A549 (cell line): ENCODE measurements around the gene OR56B4. TPM values are rescaled to one million over a fixed set of nuclear protein-coding genes. Genes with fewer than 3 reads are reported as not detected.
"Not testable (repeated sequence)": the region's sequence is repeated elsewhere in the genome, so short reads cannot be mapped to it uniquely, and the experiment has no call there.

Experiments
- ATAC-seq, 2 experiments: fragments of 200-7000 bp in 1 of 2; fragments of >200 bp in 1 of 2; cut with Nextera tagmentation in 1 of 2; cut with Tn5 transposase in 1 of 2; 3 replicates each; pipeline versions ENCODE4 v1.8.0 to v1.9.1; 2018 to 2020; ENCODE audit warnings: mild to moderate bottlenecking in 1 of 2, moderate library complexity in 1 of 2
- CTCF ChIA-PET: fragments of 300-600 bp; sonication (Branson Sonifier 250); formaldehyde crosslinking; extraction: SDS; loops from one replicate; lab custom pipeline; 2021; ENCODE audit warnings: antibody characterized with exemption, inconsistent platforms; lab: Yijun Ruan, JAX
- POLR2A ChIA-PET: fragments of 350-600 bp; formaldehyde crosslinking; extraction: SDS; loops from one replicate; lab custom pipeline; 2021; ENCODE audit warnings: antibody characterized with exemption, inconsistent platforms; lab: Yijun Ruan, JAX
- DNase-seq, 2 experiments: peaks; one replicate each; pipeline versions ENCODE4 v3.0.0 to v3.0.0-alpha.2; 2011 to 2016; ENCODE audit warnings: low read depth in 1 of 2, low spot score in 1 of 2
- FAIRE-seq: peaks from 2 replicates; lab custom pipeline; 2011; peaks lifted over from hg19 to GRCh38; lab: Jason Lieb, UNC
- H3K27ac ChIP-seq, 2 experiments: fragments of >200 bp; sonication (Bioruptor Twin); formaldehyde crosslinking; 3 replicates each; pipeline ENCODE4 v1.5.1; 2016 to 2017
- H3K4me1 ChIP-seq: fragments of >200 bp; sonication (Bioruptor Twin); formaldehyde crosslinking; 3 replicates; pipeline ENCODE4 v1.6.1; 2016
- H3K4me2 ChIP-seq: fragments of >200 bp; sonication (Bioruptor Twin); formaldehyde crosslinking; 3 replicates; pipeline ENCODE4 v1.6.1; 2016
- H3K4me3 ChIP-seq: fragments of >200 bp; sonication (Bioruptor Twin); formaldehyde crosslinking; 3 replicates; pipeline ENCODE4 v1.5.1; 2016
- H3K9me3 ChIP-seq: fragments of >200 bp; sonication (Bioruptor Twin); formaldehyde crosslinking; 3 replicates; pipeline ENCODE4 v1.6.1; 2016
- BHLHE40 ChIP-seq: IDR thresholded peaks from 2 replicates; pipeline ENCODE4 v1.6.1; 2012; ENCODE audit warnings: low read depth, low read length, inconsistent platforms
- CEBPB ChIP-seq, 2 experiments: fragments of >200 bp in 1 of 2; sonication (Bioruptor Twin) in 1 of 2; formaldehyde crosslinking in 1 of 2; IDR thresholded peaks; 2 replicates each; pipeline ENCODE4 v1.6.1; 2012 to 2016
- CHD2 ChIP-seq: fragments of 150-350 bp; IDR thresholded peaks from 2 replicates; pipeline ENCODE4 v1.6.1; 2014; ENCODE audit warnings: low read length; ENCODE audit not compliant: partially characterized antibody
- E2F6 ChIP-seq: IDR thresholded peaks from 2 replicates; pipeline ENCODE4 v1.6.1; 2012; ENCODE audit warnings: low read depth, borderline replicate concordance
- EHMT2 ChIP-seq: fragments of 200-600 bp; sonication (generic); IDR thresholded peaks from 2 replicates; pipeline ENCODE4 v1.6.1; 2016; ENCODE audit warnings: antibody characterized with exemption, low read depth, mild to moderate bottlenecking, moderate library complexity
- ESRRA ChIP-seq: fragments of 150-350 bp; IDR thresholded peaks from 2 replicates; pipeline ENCODE4 v1.6.1; 2014; ENCODE audit warnings: mild to moderate bottlenecking, low read length, borderline replicate concordance
- FOSL2 ChIP-seq, 2 experiments: fragments of 450-650 bp in 1 of 2; fragments of >200 bp in 1 of 2; sonication (Bioruptor Twin) in 1 of 2; formaldehyde crosslinking; IDR thresholded peaks; 2 replicates each; pipeline versions ENCODE4 v1.5.0 to v1.6.1; 2016 to 2020; ENCODE audit warnings: mild to moderate bottlenecking in 1 of 2, moderate library complexity in 1 of 2
- HOXB13 ChIP-seq: fragments of 250-450 bp; sonication (Bioruptor Pico); IDR thresholded peaks from 2 replicates; pipeline ENCODE4 v1.5.0; 2020; ENCODE audit warnings: low read depth, mild to moderate bottlenecking, moderate library complexity
- HOXB5 ChIP-seq: fragments of 250-450 bp; sonication (Bioruptor Pico); IDR thresholded peaks from 2 replicates; pipeline ENCODE4 v1.5.0; 2020; ENCODE audit warnings: mild to moderate bottlenecking, moderate library complexity
- JUNB ChIP-seq: fragments of >200 bp; sonication (Bioruptor Twin); formaldehyde crosslinking; IDR thresholded peaks from 2 replicates; pipeline ENCODE4 v1.6.1; 2016
- KDM1A ChIP-seq: fragments of 200-600 bp; sonication (generic); IDR thresholded peaks from 2 replicates; pipeline ENCODE4 v1.6.1; 2016; ENCODE audit warnings: low read depth, mild to moderate bottlenecking
- KDM5A ChIP-seq: fragments of 200-600 bp; sonication (generic); IDR thresholded peaks from 2 replicates; pipeline ENCODE4 v1.6.1; 2016; ENCODE audit warnings: antibody characterized with exemption, mild to moderate bottlenecking
- MAZ ChIP-seq: fragments of 150-350 bp; IDR thresholded peaks from 2 replicates; pipeline ENCODE4 v1.6.1; 2014; ENCODE audit warnings: antibody characterized with exemption, low read depth, low read length, borderline replicate concordance
- MYC ChIP-seq: IDR thresholded peaks from 2 replicates; pipeline ENCODE4 v1.6.1; 2012; ENCODE audit warnings: mild to moderate bottlenecking, inconsistent platforms, low read length, improper control_type of control experiment, borderline replicate concordance
- NPAS2 ChIP-seq: fragments of 250-450 bp; sonication (Bioruptor Pico); IDR thresholded peaks from 2 replicates; pipeline ENCODE4 v1.8.0; 2022; ENCODE audit warnings: mild to moderate bottlenecking, moderate library complexity, borderline replicate concordance
- RAD21 ChIP-seq, 2 experiments: fragments of >200 bp in 1 of 2; sonication (Bioruptor Twin) in 1 of 2; formaldehyde crosslinking in 1 of 2; IDR thresholded peaks in 1 of 2; conservative IDR thresholded peaks in 1 of 2; 2 replicates in 1 of 2; 3 replicates in 1 of 2; pipeline ENCODE4 v1.6.1; 2012 to 2018; ENCODE audit warnings: inconsistent platforms in 1 of 2
- RCOR1 ChIP-seq: fragments of 150-350 bp; IDR thresholded peaks from 2 replicates; pipeline ENCODE4 v1.6.1; 2014; ENCODE audit warnings: antibody characterized with exemption, low read length, low read depth
- RFX5 ChIP-seq: fragments of 450-650 bp; IDR thresholded peaks from 2 replicates; pipeline ENCODE4 v1.7.1; 2014; ENCODE audit warnings: antibody characterized with exemption, mild to moderate bottlenecking, moderate library complexity
- SMC3 ChIP-seq: fragments of >200 bp; sonication (Bioruptor Twin); formaldehyde crosslinking; IDR thresholded peaks from 3 replicates; pipeline ENCODE4 v1.6.1; 2018; ENCODE audit warnings: inconsistent platforms
- TFCP2L1 ChIP-seq: fragments of 250-450 bp; sonication (Bioruptor Pico); IDR thresholded peaks from 2 replicates; pipeline ENCODE4 v1.5.0; 2021; ENCODE audit warnings: mild to moderate bottlenecking
- ZC3H11A ChIP-seq: fragments of 450-650 bp; IDR thresholded peaks from 2 replicates; pipeline ENCODE4 v1.6.1; 2014; ENCODE audit warnings: antibody characterized with exemption, mild to moderate bottlenecking
- ZFP36 ChIP-seq: fragments of 450-650 bp; IDR thresholded peaks from 2 replicates; pipeline ENCODE4 v1.6.1; 2014; ENCODE audit warnings: borderline replicate concordance; ENCODE audit not compliant: partially characterized antibody
- ZNF302 ChIP-seq: fragments of 250-450 bp; sonication (Bioruptor Pico); IDR thresholded peaks from 2 replicates; pipeline ENCODE4 v1.9.0; 2021; ENCODE audit warnings: inconsistent platforms, mild to moderate bottlenecking, moderate library complexity
- ZSCAN20 ChIP-seq: fragments of 250-450 bp; sonication (Bioruptor Pico); IDR thresholded peaks from 2 replicates; pipeline ENCODE4 v1.8.0; 2022; ENCODE audit warnings: mild to moderate bottlenecking, moderate library complexity
- WGBS: methylation state at CpG from one replicate; pipeline ENCODE4 v1.1.6; 2017; ENCODE audit errors: missing lambda C conversion rate; 5-methylcytosine and 5-hydroxymethylcytosine counted together
- polyA plus RNA-seq, 4 experiments: library from polyadenylated mRNA; depleted of rRNA in 3 of 4; stranded (reverse); fragments of >200 nt; fragmentation: RNase III in 1 of 4; extraction: RNeasy Plus Mini Kit Qiagen cat#74134 plus additional on column Dnase treatment in 1 of 4; gene quantifications; 2 replicates in 3 of 4; 3 replicates in 1 of 4; pipeline ENCODE4 v1.2.3, GENCODE V29; 2011 to 2017
- TF ChIP-seq, protein P1 (sequence below): fragments of 150-350 bp; IDR thresholded peaks from 2 replicates; pipeline ENCODE4 v1.6.1; 2014; ENCODE audit warnings: low read depth, mild to moderate bottlenecking, low read length
- TF ChIP-seq, protein P2 (sequence below): IDR thresholded peaks from 2 replicates; pipeline ENCODE4 v1.6.1; 2012
- TF ChIP-seq, protein P3 (sequence below): fragments of >200 bp; sonication (Bioruptor Twin); formaldehyde crosslinking; IDR thresholded peaks from 3 replicates; pipeline ENCODE4 v1.5.1; 2016

OR56B4 gene
- polyA plus RNA-seq, 2 of the 4 experiments (the other 2 are of a cell fraction), result not detected

DNA sequence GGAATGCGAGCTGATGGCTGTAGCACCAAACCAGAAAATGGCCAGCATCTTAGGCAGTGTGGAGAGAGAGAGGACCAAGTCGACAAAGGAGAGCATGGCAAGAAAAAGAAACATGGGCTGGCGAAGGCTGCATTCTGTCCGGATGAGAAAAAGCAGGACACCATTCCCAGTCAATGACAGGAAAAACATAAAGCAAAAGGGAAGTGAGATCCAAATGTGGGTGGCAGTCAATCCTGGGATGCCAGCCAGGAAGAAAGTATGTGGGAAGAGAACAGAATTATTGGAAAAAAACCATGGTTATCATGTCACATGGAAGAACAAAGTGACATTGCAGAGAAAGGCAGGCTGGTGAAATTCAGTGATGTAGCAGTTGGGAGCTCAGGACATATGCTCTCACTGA lies 40.0 kb upstream of the OR56B4 start (continued):
- TF ChIP-seq, protein P1, sequence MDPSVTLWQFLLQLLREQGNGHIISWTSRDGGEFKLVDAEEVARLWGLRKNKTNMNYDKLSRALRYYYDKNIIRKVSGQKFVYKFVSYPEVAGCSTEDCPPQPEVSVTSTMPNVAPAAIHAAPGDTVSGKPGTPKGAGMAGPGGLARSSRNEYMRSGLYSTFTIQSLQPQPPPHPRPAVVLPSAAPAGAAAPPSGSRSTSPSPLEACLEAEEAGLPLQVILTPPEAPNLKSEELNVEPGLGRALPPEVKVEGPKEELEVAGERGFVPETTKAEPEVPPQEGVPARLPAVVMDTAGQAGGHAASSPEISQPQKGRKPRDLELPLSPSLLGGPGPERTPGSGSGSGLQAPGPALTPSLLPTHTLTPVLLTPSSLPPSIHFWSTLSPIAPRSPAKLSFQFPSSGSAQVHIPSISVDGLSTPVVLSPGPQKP, result no peak
- TF ChIP-seq JUNB (no peak), ZFP36 (no peak), EHMT2 (no peak), CHD2 (no peak), RCOR1 (no peak)
- TF ChIP-seq, protein P2, sequence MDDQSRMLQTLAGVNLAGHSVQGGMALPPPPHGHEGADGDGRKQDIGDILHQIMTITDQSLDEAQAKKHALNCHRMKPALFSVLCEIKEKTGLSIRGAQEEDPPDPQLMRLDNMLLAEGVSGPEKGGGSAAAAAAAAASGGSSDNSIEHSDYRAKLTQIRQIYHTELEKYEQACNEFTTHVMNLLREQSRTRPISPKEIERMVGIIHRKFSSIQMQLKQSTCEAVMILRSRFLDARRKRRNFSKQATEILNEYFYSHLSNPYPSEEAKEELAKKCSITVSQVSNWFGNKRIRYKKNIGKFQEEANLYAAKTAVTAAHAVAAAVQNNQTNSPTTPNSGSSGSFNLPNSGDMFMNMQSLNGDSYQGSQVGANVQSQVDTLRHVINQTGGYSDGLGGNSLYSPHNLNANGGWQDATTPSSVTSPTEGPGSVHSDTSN, result no peak

- POLR2A ChIA-PET, H3K27ac ChIP-seq, H3K4me2 ChIP-seq, H3K9me3 ChIP-seq, CTCF ChIA-PET, H3K4me1 ChIP-seq, H3K4me3 ChIP-seq, FAIRE-seq, DNase-seq, ATAC-seq: not testable (repeated sequence)
- 8% methylated on average over 2 of the region's 2 CpGs for WGBS
These were observed 31.0 kb upstream of the OR56B4 start for GRCh38 chr11:6076443-6076842.

DNA sequence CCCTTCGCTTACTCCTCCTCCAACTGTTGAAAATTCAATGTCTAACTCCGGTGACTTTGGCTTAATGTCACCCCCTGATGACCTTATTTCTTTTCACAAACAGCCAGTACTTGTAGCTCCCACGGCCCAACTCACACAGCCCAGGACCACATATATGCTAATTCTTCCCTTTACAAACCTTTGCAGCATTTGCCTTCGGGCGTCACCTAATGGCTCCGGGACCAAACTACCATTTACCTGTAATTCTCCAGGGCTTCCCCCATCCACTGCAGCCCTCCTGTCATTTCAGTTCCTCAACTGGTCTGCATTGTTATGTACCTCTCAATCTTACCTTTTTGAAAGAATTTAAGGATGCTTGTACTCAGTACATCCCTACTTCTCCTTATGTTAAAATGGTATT lies 29.8 kb upstream of the OR56B4 start:
- ChIA-PET POLR2A (no interaction called here), CTCF (no interaction called here)
- DNase-seq (no peak), FAIRE-seq (no peak), ATAC-seq (no peak)
- no peak for TF ChIP-seq NPAS2 (CRISPR knock-in tag)
- no peak for TF ChIP-seq HOXB5 (CRISPR knock-in tag)
- TF ChIP-seq RFX5, result no peak
- TF ChIP-seq ESRRA, result no peak
- TF ChIP-seq CEBPB (IDR thresholded peaks at IDR 0.05), result no peak
- no peak for TF ChIP-seq FOSL2 (IDR thresholded peaks at IDR 0.05)
- TF ChIP-seq FOSL2 (CRISPR knock-in tag; IDR thresholded peaks at IDR 0.05), result no peak
- TF ChIP-seq TFCP2L1, result no peak
- TF ChIP-seq MAZ, result no peak
- no peak for TF ChIP-seq KDM1A
- no peak for TF ChIP-seq HOXB13 (CRISPR knock-in tag)
- Histone ChIP-seq H3K27ac (no peak overlapping the region), H3K4me1 (no peaks in the 10 kb centered on the region), H3K4me2 (no peak overlapping the region), H3K4me3 (no peak overlapping the region), H3K9me3 (no peaks in the 10 kb centered on the region)
- 37% methylated on average over 6 of the region's 6 CpGs for WGBS

- DNase-seq, result no peak
- TF ChIP-seq JUNB (no peak), E2F6 (no peak), EHMT2 (no peak), SMC3 (no peak), NPAS2 (CRISPR knock-in tag) (no peak), HOXB5 (CRISPR knock-in tag) (no peak), KDM5A (no peak), ZNF302 (no peak), ZC3H11A (no peak), BHLHE40 (no peak), RAD21 (conservative IDR thresholded peaks at IDR 0.05 in 1 of 2, IDR thresholded peaks at IDR 0.05 in 1 of 2) (no peak), MYC (no peak), RFX5 (no peak), ZSCAN20 (CRISPR knock-in tag) (no peak)
- TF ChIP-seq, protein P3, sequence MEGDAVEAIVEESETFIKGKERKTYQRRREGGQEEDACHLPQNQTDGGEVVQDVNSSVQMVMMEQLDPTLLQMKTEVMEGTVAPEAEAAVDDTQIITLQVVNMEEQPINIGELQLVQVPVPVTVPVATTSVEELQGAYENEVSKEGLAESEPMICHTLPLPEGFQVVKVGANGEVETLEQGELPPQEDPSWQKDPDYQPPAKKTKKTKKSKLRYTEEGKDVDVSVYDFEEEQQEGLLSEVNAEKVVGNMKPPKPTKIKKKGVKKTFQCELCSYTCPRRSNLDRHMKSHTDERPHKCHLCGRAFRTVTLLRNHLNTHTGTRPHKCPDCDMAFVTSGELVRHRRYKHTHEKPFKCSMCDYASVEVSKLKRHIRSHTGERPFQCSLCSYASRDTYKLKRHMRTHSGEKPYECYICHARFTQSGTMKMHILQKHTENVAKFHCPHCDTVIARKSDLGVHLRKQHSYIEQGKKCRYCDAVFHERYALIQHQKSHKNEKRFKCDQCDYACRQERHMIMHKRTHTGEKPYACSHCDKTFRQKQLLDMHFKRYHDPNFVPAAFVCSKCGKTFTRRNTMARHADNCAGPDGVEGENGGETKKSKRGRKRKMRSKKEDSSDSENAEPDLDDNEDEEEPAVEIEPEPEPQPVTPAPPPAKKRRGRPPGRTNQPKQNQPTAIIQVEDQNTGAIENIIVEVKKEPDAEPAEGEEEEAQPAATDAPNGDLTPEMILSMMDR, result no peak
- no peak for ATAC-seq
- no peaks in the 10 kb centered on the region for H3K4me1 ChIP-seq
- CTCF ChIA-PET, result interaction anchor here (1.4 kb wide), 1 partner anchor 11 kb away, joined by 4 read pairs; no protein-coding TSS in a partner anchor
- H3K4me2 ChIP-seq, result no peak overlapping the region
- H3K27ac ChIP-seq, result no peak overlapping the region
- POLR2A ChIA-PET, result no interaction called here
- no peak for FAIRE-seq
- 10% methylated on average over 4 of the region's 4 CpGs for WGBS
- no peak overlapping the region for H3K4me3 ChIP-seq
- no peaks in the 10 kb centered on the region for H3K9me3 ChIP-seq
These were observed 28.0 kb upstream of the OR56B4 start for GRCh38 chr11:6079463-6079862.
